IPS-20b (cell line): ENCODE data around the gene ADARB1.

Experiments used
- H3K27ac ChIP-seq: one replicate; pipeline ENCODE4 v1.5.1; 2013; ENCODE audit warnings: low read length
- H3K27me3 ChIP-seq: 2 replicates; pipeline ENCODE4 v1.6.1; 2013; ENCODE audit warnings: mild to moderate bottlenecking, low read length, inconsistent platforms; ENCODE audit not compliant: insufficient read depth
- H3K36me3 ChIP-seq: 2 replicates; pipeline ENCODE4 v1.6.1; 2013; ENCODE audit warnings: low read depth, mild to moderate bottlenecking, inconsistent platforms, low read length, moderate library complexity; ENCODE audit not compliant: insufficient read depth
- H3K4me1 ChIP-seq: 2 replicates; pipeline ENCODE4 v1.6.1; 2013; ENCODE audit warnings: mild to moderate bottlenecking, control low read depth, inconsistent platforms, low read length, moderate library complexity; ENCODE audit not compliant: insufficient read depth
- H3K4me3 ChIP-seq: 2 replicates; pipeline ENCODE4 v1.5.1; 2013; ENCODE audit warnings: mild to moderate bottlenecking, low read length, inconsistent platforms
- H3K9ac ChIP-seq: 2 replicates; pipeline ENCODE4 v1.6.1; 2013; ENCODE audit warnings: low read depth, mild to moderate bottlenecking, inconsistent platforms, low read length, moderate library complexity
- H3K9me3 ChIP-seq: 2 replicates; pipeline ENCODE4 v1.6.1; 2013; ENCODE audit warnings: mild to moderate bottlenecking, low read depth, low read length, inconsistent platforms; ENCODE audit not compliant: insufficient read depth

ADARB1 gene

DNA sequence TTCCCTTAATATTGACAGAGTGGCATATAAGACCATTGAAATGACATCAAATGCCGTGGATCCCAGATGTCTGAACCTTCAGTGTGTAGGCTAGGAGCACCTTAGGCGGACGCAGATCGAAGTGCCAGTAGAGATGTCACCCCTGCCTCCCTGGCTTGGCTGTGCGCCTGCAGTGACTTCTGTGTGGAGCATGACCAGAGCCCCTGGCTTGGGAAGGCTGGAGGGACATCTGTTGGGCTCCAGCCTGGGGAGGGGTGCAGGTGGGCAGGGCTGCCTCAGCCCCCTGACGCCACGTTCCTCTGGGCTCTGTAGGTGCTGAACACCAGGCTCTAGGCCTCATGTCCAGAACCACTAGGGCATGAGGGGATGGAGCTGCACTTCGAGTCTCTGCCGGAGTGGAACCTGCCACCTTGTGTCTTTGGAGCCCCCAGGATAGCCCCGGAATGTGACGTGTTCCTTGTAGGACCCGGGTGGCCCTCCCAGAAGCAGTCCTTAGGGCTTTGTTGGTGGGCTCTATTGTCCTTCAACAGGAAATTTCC, 103.8 kb downstream of the ADARB1 start:
- no peaks in the 10 kb centered on the region for H3K36me3 ChIP-seq

DNA sequence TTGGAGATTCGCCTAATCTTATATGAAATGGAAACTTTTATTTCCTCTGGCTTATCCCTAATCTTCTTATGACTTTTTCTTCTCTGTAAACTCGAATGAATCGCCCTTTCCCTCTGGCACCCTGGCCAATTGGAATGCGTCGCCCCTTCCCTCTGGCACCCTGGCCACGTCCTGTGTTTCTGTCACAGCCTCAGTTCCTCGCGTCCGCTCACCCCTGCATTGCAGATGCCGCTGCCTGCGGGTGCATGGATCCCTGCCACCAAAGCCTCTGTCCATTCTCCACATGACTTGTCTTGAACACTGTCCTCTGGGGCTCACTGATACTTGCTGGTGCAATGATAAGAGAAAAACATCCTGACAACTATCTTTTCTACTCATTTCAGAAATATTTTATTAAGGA, 104.6 kb downstream of the ADARB1 start:
- Histone ChIP-seq H3K4me1 (no peaks in the 10 kb centered on the region), H3K36me3 (no peaks in the 10 kb centered on the region), H3K27me3 (no peaks in the 10 kb centered on the region), H3K27ac (no peak overlapping the region), H3K9ac (no peak overlapping the region), H3K4me3 (no peak overlapping the region), H3K9me3 (no peaks in the 10 kb centered on the region)

More for the DNA sequence above, 103.8 kb downstream of the ADARB1 start:
- Histone ChIP-seq H3K4me3 (no peak overlapping the region), H3K9ac (no peak overlapping the region), H3K4me1 (no peaks in the 10 kb centered on the region), H3K27ac (no peak overlapping the region), H3K9me3 (no peaks in the 10 kb centered on the region), H3K27me3 (no peaks in the 10 kb centered on the region)

DNA sequence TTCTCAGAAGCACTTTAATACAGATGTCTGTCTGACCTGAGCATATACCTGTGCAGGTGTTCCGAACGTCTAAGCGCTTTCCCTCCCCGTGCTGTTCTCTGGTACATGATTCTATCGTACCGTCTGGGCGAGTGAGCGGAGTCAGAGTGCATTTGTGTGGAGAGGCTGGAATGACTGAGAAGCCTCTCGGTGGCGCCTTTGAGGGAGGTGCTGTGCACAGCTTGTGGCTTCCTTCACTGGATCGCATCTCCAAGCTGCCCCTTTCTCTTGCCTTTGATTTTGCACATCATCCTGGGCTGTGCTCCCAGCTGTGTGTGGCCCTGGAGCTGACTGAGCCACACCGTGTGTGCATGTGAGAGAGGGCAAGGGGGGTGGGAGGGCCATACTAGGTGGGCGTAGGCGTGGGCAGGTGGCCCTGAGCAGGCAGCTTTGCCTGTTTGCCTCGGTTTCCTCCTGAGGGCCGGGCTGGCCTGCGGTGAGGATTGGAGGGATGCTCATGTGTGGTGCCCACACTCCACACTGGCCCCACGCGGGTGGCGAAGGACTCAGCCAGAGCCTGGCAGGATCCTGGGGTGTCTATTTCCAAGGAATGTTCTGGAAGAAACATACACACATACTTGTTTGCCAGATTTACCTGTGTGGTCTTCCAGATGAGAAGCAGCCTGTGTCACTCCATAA, 105.3 kb downstream of the ADARB1 start:
- Histone ChIP-seq H3K9ac (no peak overlapping the region), H3K4me3 (no peak overlapping the region), H3K9me3 (no peaks in the 10 kb centered on the region), H3K27me3 (no peaks in the 10 kb centered on the region), H3K4me1 (no peaks in the 10 kb centered on the region), H3K36me3 (no peaks in the 10 kb centered on the region), H3K27ac (no peak overlapping the region)

DNA sequence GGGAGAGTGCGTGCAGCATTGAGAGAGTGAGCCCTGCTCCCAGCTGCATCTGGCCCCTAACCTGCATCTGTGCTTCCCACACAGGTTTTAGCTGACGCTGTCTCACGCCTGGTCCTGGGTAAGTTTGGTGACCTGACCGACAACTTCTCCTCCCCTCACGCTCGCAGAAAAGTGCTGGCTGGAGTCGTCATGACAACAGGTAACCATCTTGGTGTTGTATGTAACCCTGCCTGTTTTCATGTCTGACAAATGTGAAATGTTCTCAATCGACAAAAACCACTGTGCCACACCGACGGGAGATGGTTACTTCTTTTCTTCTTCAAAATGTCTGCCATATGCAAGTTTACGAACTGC, 105.8 kb downstream of the ADARB1 start:
- H3K9ac ChIP-seq, result no peak overlapping the region
- no peaks in the 10 kb centered on the region for H3K9me3 ChIP-seq
- peaks cover 4% of the 10 kb centered on the region; the same call in 1 of the 2 replicates for H3K36me3 ChIP-seq
- H3K4me3 ChIP-seq, result no peak overlapping the region
- no peaks in the 10 kb centered on the region for H3K27me3 ChIP-seq
- H3K27ac ChIP-seq, result no peak overlapping the region
- H3K4me1 ChIP-seq, result no peaks in the 10 kb centered on the region

GRCh38 chr21:45182958-45183357, 108.6 kb downstream of the ADARB1 start:
- no peaks in the 10 kb centered on the region for H3K4me1 ChIP-seq
- H3K9ac ChIP-seq, result no peak overlapping the region
- H3K9me3 ChIP-seq, result peaks cover 17% of the 10 kb centered on the region
- H3K27ac ChIP-seq, result no peak overlapping the region
- H3K36me3 ChIP-seq, result peaks cover 22% of the 10 kb centered on the region
- no peaks in the 10 kb centered on the region for H3K27me3 ChIP-seq
- H3K4me3 ChIP-seq, result no peak overlapping the region

- Histone ChIP-seq H3K27me3 (no peaks in the 10 kb centered on the region), H3K4me3 (no peak overlapping the region), H3K27ac (no peak overlapping the region), H3K36me3 (peaks cover 22% of the 10 kb centered on the region), H3K9me3 (peaks cover 18% of the 10 kb centered on the region), H3K4me1 (no peaks in the 10 kb centered on the region), H3K9ac (no peak overlapping the region)
These were observed 109.5 kb downstream of the ADARB1 start for GRCh38 chr21:45183852-45184251.

DNA sequence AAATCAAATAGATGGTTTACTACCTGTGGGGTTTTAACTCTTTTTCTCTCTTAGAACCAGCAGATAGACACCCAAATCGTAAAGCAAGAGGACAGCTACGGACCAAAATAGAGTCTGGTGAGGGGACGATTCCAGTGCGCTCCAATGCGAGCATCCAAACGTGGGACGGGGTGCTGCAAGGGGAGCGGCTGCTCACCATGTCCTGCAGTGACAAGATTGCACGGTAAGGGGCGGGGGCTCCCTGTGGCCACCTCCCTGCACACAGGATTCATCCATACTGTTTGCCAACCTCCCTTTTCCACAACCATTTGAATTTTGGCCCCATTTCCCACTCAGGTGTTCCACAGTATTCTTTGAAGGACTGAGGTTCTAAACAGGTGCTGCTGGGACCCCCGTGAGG, 110.5 kb downstream of the ADARB1 start:
- Histone ChIP-seq H3K27ac (no peak overlapping the region), H3K9me3 (peaks cover 18% of the 10 kb centered on the region), H3K27me3 (no peaks in the 10 kb centered on the region), H3K4me3 (no peak overlapping the region), H3K4me1 (no peaks in the 10 kb centered on the region), H3K36me3 (peaks cover 22% of the 10 kb centered on the region), H3K9ac (no peak overlapping the region)

DNA sequence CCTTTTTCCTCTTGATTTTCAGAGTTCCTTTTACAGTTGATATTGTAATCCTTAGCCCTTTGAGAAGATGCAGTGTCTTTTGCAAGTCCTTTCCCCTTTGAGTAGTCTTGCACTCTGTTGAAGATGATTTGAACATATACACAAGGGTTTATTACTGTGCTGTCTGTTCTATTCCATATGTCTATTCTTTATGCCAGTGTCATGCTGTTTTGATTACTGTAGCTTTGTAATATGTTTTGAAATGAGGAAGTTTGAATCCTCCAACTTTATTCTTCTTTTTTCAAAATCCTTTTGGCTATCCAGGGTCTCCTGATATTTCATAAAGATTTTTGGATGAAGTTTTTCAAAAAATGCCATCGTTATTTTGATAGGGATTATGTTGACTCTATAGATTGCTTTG, 112.3 kb downstream of the ADARB1 start:
- H3K27ac ChIP-seq, result no peak overlapping the region
- no peaks in the 10 kb centered on the region for H3K4me1 ChIP-seq
- peaks cover 18% of the 10 kb centered on the region for H3K9me3 ChIP-seq
- peaks cover 22% of the 10 kb centered on the region for H3K36me3 ChIP-seq
- no peak overlapping the region for H3K9ac ChIP-seq
- H3K27me3 ChIP-seq, result no peaks in the 10 kb centered on the region
- H3K4me3 ChIP-seq, result no peak overlapping the region

- Histone ChIP-seq H3K4me3 (no peak overlapping the region), H3K36me3 (peaks cover 22% of the 10 kb centered on the region), H3K27ac (no peak overlapping the region)
These were observed 113.3 kb downstream of the ADARB1 start for GRCh38 chr21:45187646-45188045.

DNA sequence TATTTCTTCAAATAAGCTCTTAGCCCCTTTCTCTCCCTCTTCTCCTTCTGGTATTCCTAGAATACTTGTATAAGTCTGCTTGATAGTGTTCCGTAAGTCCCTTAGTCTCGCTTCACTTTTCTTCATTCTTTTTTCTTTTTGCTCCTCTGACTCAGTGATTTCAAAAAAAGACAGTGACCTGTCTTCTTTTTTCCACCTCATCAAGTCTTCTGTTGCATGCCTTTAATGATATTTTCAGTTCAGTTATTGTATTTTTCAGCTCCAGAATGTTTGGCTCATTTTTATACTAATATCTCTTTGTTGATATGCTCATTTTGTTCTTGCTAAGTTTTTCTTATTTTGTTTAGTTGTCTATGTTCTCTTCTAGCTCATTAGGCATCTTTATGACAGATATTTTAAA, 115.6 kb downstream of the ADARB1 start:
- Histone ChIP-seq H3K4me3 (no peak overlapping the region), H3K27me3 (no peaks in the 10 kb centered on the region), H3K9ac (no peak overlapping the region), H3K27ac (no peak overlapping the region), H3K36me3 (peaks cover 20% of the 10 kb centered on the region), H3K9me3 (peaks cover 18% of the 10 kb centered on the region), H3K4me1 (no peaks in the 10 kb centered on the region)

More at GRCh38 chr21:45187646-45188045, 113.3 kb downstream of the ADARB1 start:
- Histone ChIP-seq H3K9ac (no peak overlapping the region), H3K4me1 (no peaks in the 10 kb centered on the region), H3K27me3 (no peaks in the 10 kb centered on the region), H3K9me3 (peaks cover 18% of the 10 kb centered on the region)

- H3K9ac ChIP-seq, result no peak overlapping the region
- H3K4me3 ChIP-seq, result no peak overlapping the region
- H3K27ac ChIP-seq, result no peak overlapping the region
- no peaks in the 10 kb centered on the region for H3K4me1 ChIP-seq
- H3K9me3 ChIP-seq, result peaks cover 7% of the 10 kb centered on the region
- H3K36me3 ChIP-seq, result no peaks in the 10 kb centered on the region
- no peaks in the 10 kb centered on the region for H3K27me3 ChIP-seq
These were observed 118.0 kb downstream of the ADARB1 start for GRCh38 chr21:45192332-45192731.

DNA sequence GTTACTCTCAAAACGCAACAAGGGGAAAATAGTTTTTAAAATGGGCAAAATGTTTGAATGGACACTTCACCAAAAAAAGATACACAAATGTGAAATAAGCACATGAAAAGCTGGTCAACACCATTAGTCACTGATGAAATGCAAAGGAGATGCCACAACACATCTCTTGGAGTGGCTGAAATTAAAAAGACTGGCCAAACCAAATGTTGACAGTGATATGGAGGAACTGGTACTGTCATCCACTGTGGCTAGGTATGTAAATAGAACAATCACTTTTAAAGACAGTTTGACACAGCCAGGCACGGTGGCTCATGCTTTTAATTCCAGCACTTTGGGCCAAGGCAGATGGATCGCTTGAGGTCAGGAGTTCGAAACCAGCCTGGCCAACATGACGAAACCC, 122.2 kb downstream of the ADARB1 start:
- Histone ChIP-seq H3K36me3 (no peaks in the 10 kb centered on the region), H3K4me1 (no peaks in the 10 kb centered on the region), H3K27me3 (no peaks in the 10 kb centered on the region), H3K9me3 (no peaks in the 10 kb centered on the region), H3K9ac (no peak overlapping the region), H3K27ac (no peak overlapping the region), H3K4me3 (no peak overlapping the region)
